PC-3 (cell line): ENCODE measurements around the gene PIK3C3. TPM values are rescaled to one million over a fixed set of nuclear protein-coding genes. Genes with fewer than 3 reads are reported as not detected.
"Not testable (repeated sequence)": the region's sequence is repeated elsewhere in the genome, so short reads cannot be mapped to it uniquely, and the experiment has no call there.

ENCODE experiments used
- ATAC-seq: fragments of 200-7000 bp; cut with Tn5 transposase; 2 replicates; pipeline ENCODE4 v1.9.1; 2020; ENCODE audit warnings: mild to moderate bottlenecking, moderate library complexity
- BruUV-seq: library from RNA; stranded (reverse); fragments of 400-500 nt; replicated peaks from 2 replicates; lab custom pipeline; 2021; lab: Mats Ljungman, UMichigan
- CTCF ChIA-PET: fragments of 300-600 bp; sonication (Branson Sonifier 250); formaldehyde crosslinking; loops from one replicate; lab custom pipeline; 2022; ENCODE audit warnings: antibody characterized with exemption; lab: Charles Lee
- POLR2A ChIA-PET: fragments of 300-600 bp; sonication (Branson Sonifier 250); formaldehyde crosslinking; loops from one replicate; lab custom pipeline; 2022; ENCODE audit warnings: antibody characterized with exemption; ENCODE audit not compliant: unreplicated experiment; lab: Charles Lee
- DNase-seq: peaks from one replicate; pipeline ENCODE4 v3.0.0-alpha.2; 2015
- H2AFZ ChIP-seq: fragments of 300-600 bp; sonication (generic); 2 replicates; pipeline ENCODE4 v1.6.0; 2016; ENCODE audit warnings: antibody characterized with exemption, low read length
- H3F3A ChIP-seq: fragments of 300-600 bp; sonication (generic); one replicate; pipeline ENCODE4 v1.6.0; 2017; ENCODE audit warnings: antibody characterized with exemption, low read length, control low read depth, mild to moderate bottlenecking; ENCODE audit not compliant: unreplicated experiment
- H3K27ac ChIP-seq: fragments of 300-600 bp; sonication (generic); 2 replicates; pipeline ENCODE4 v1.5.1; 2016; ENCODE audit warnings: mild to moderate bottlenecking, low read length
- H3K27me3 ChIP-seq: fragments of 300-600 bp; sonication (generic); 2 replicates; pipeline ENCODE4 v1.6.1; 2016; ENCODE audit warnings: low read length, mixed read lengths
- H3K36me3 ChIP-seq: fragments of 300-600 bp; sonication (generic); 2 replicates; pipeline ENCODE4 v1.6.1; 2016; ENCODE audit warnings: low read depth, mixed run types, low read length, mixed read lengths
- H3K4me1 ChIP-seq: fragments of 300-600 bp; sonication (generic); 2 replicates; pipeline ENCODE4 v1.5.1; 2016; ENCODE audit warnings: low read length; ENCODE audit not compliant: insufficient read depth
- H3K4me2 ChIP-seq: fragments of 300-600 bp; sonication (generic); 2 replicates; pipeline ENCODE4 v1.6.0; 2016; ENCODE audit warnings: low read length
- H3K4me3 ChIP-seq: fragments of 300-600 bp; sonication (generic); 2 replicates; pipeline ENCODE4 v1.5.1; 2016; ENCODE audit warnings: mild to moderate bottlenecking, low read length, mixed read lengths
- H3K79me2 ChIP-seq: fragments of 300-600 bp; sonication (generic); 2 replicates; pipeline ENCODE4 v1.6.1; 2017; ENCODE audit warnings: low read length, mixed read lengths
- H3K9ac ChIP-seq: fragments of 300-600 bp; sonication (generic); 2 replicates; pipeline ENCODE4 v1.6.0; 2016; ENCODE audit warnings: mild to moderate bottlenecking, low read length
- H3K9me2 ChIP-seq: fragments of 300-600 bp; sonication (generic); replicated peaks from 2 replicates; pipeline ENCODE4 v1.6.1; 2016; ENCODE audit warnings: mixed run types, low read length, mixed read lengths
- H3K9me3 ChIP-seq: fragments of 300-600 bp; sonication (generic); 2 replicates; pipeline ENCODE4 v1.6.1; 2016; ENCODE audit warnings: low read length, mixed read lengths
- H4K20me1 ChIP-seq: fragments of 300-600 bp; sonication (generic); 2 replicates; pipeline ENCODE4 v1.6.1; 2016; ENCODE audit warnings: low read length, mixed read lengths
- CTCF ChIP-seq: fragments of 300-600 bp; sonication (generic); conservative IDR thresholded peaks from 2 replicates; pipeline ENCODE4 v1.5.1; 2017; ENCODE audit warnings: antibody characterized with exemption, low read depth, mild to moderate bottlenecking, low read length
- EZH2 ChIP-seq: fragments of 300-600 bp; sonication (generic); IDR thresholded peaks from one replicate; pipeline ENCODE4 v1.6.1; 2017; ENCODE audit warnings: antibody characterized with exemption, mild to moderate bottlenecking, low read length; ENCODE audit not compliant: unreplicated experiment
- EZH2phosphoT487 ChIP-seq: fragments of 300-600 bp; sonication (generic); IDR thresholded peaks from 2 replicates; pipeline ENCODE4 v1.6.1; 2018; ENCODE audit warnings: mild to moderate bottlenecking, antibody characterized with exemption, low read length, borderline replicate concordance
- intact Hi-C: fragments of 100-400 bp; cut with micrococcal nuclease; formaldehyde crosslinking; loops from 2 replicates; pipeline ENCODE4 v1.9.0; 2023
- total RNA-seq: library from RNA; depleted of rRNA; stranded (reverse); fragments of >200 nt; gene quantifications from 2 replicates; pipeline ENCODE4 v1.2.3, GENCODE V29; 2014

PIK3C3 gene
- total RNA-seq, 1 experiment from 2014 or later: 25.9 TPM

- BruUV-seq: no TSS peak
- no peak overlapping the region for H3K27ac ChIP-seq
- CTCF ChIA-PET: no interaction called here
Measured at GRCh38 chr18:42045346-42045745, 90.3 kb downstream of the PIK3C3 start.

GRCh38 chr18:42047721-42048120, 92.7 kb downstream of the PIK3C3 start:
- ATAC-seq (peak; percentile 53), DNase-seq (peak; percentile 8)
- ChIA-PET POLR2A (interaction anchor here (0.7 kb wide), 1 partner anchor 136 kb away, joined by 7 read pairs; no protein-coding TSS in a partner anchor), CTCF (no interaction called here)
- no peaks in the 10 kb centered on the region for H3K79me2 ChIP-seq
- H2AFZ ChIP-seq: no peak overlapping the region
- H3K4me3 ChIP-seq: no peak overlapping the region
- H3F3A ChIP-seq: no peaks in the 10 kb centered on the region
- no peak for TF ChIP-seq CTCF
- TF ChIP-seq EZH2: no peak
- TF ChIP-seq EZH2phosphoT487: no peak
- no TSS peak for BruUV-seq
- H3K27ac ChIP-seq: peak overlapping the region; percentile 78
- H3K27me3 ChIP-seq: no peaks in the 10 kb centered on the region
- H4K20me1 ChIP-seq: no peaks in the 10 kb centered on the region
- H3K9ac ChIP-seq: no peak overlapping the region
- intact Hi-C loops: no loop called here
- no peaks in the 10 kb centered on the region for H3K9me2 ChIP-seq
- peak overlapping the region; percentile 61 for H3K4me2 ChIP-seq
- H3K9me3 ChIP-seq: no peaks in the 10 kb centered on the region
- peaks cover 18% of the 10 kb centered on the region for H3K4me1 ChIP-seq
- no peaks in the 10 kb centered on the region for H3K36me3 ChIP-seq

More at GRCh38 chr18:42045346-42045745, 90.3 kb downstream of the PIK3C3 start:
- peaks cover 18% of the 10 kb centered on the region for H3K4me1 ChIP-seq
- H3K27me3 ChIP-seq: no peaks in the 10 kb centered on the region
- H3K9me2 ChIP-seq: no peaks in the 10 kb centered on the region
- intact Hi-C loops: no loop called here
- no peaks in the 10 kb centered on the region for H3F3A ChIP-seq
- no peak overlapping the region for H2AFZ ChIP-seq
- H3K4me2 ChIP-seq: no peak overlapping the region
- no peaks in the 10 kb centered on the region for H4K20me1 ChIP-seq
- H3K79me2 ChIP-seq: no peaks in the 10 kb centered on the region
- H3K36me3 ChIP-seq: no peaks in the 10 kb centered on the region
- H3K9ac ChIP-seq: no peak overlapping the region
- DNase-seq (no peak), ATAC-seq (no peak)
- no peak overlapping the region for H3K4me3 ChIP-seq
- POLR2A ChIA-PET: no interaction called here
- TF ChIP-seq EZH2phosphoT487 (no peak), EZH2 (no peak), CTCF (no peak)
- H3K9me3 ChIP-seq: no peaks in the 10 kb centered on the region

- Histone ChIP-seq H3K27me3 (no peaks in the 10 kb centered on the region), H3K4me3 (no peak overlapping the region), H3K4me1 (peaks cover 18% of the 10 kb centered on the region), H3K36me3 (no peaks in the 10 kb centered on the region), H3F3A (no peaks in the 10 kb centered on the region), H3K9me2 (no peaks in the 10 kb centered on the region), H3K9me3 (no peaks in the 10 kb centered on the region), H3K27ac (peak overlapping the region; percentile 78), H3K4me2 (peak overlapping the region; percentile 61), H3K9ac (no peak overlapping the region), H3K79me2 (no peaks in the 10 kb centered on the region), H2AFZ (no peak overlapping the region), H4K20me1 (no peaks in the 10 kb centered on the region)
- intact Hi-C loops: no loop called here
- TF ChIP-seq CTCF: no peak
- no peak for TF ChIP-seq EZH2
- no peak for TF ChIP-seq EZH2phosphoT487
- POLR2A ChIA-PET: interaction anchor here (0.7 kb wide), 1 partner anchor 136 kb away, joined by 7 read pairs; no protein-coding TSS in a partner anchor
- DNase-seq: peak; percentile 70
- peak; percentile 92 for ATAC-seq
- CTCF ChIA-PET: no interaction called here
- BruUV-seq: no TSS peak
Measured at GRCh38 chr18:42048158-42048557, 93.1 kb downstream of the PIK3C3 start.

GRCh38 chr18:42049536-42049935, 94.5 kb downstream of the PIK3C3 start:
- H3K4me2 ChIP-seq, H3K9me3 ChIP-seq, ATAC-seq, H3K9ac ChIP-seq, H3K79me2 ChIP-seq, H3K9me2 ChIP-seq, H3K4me3 ChIP-seq, CTCF ChIA-PET, H4K20me1 ChIP-seq, H3K27ac ChIP-seq, H3K27me3 ChIP-seq, H3F3A ChIP-seq, BruUV-seq, POLR2A ChIA-PET, H2AFZ ChIP-seq, DNase-seq, intact Hi-C loops, H3K36me3 ChIP-seq: not testable (repeated sequence)
- H3K4me1 ChIP-seq: peaks cover 18% of the 10 kb centered on the region
